Heart left ventricle (tissue), 16 donors: ENCODE data around the gene SLC22A25. TPM values are rescaled to one million over a fixed set of nuclear protein-coding genes. Genes with fewer than 3 reads are reported as not detected.
"Not testable (repeated sequence)": the region's sequence is repeated elsewhere in the genome, so short reads cannot be mapped to it uniquely, and the experiment has no call there.

Experiments
- ATAC-seq, 4 donors: fragments of 200-7000 bp; cut with Tn5 transposase; one replicate each; pipeline ENCODE4 v1.9.1; 2020 to 2022; ENCODE audit warnings: moderate library complexity in 4 of 4, mild to moderate bottlenecking in 3 of 4, moderate number of reproducible peaks in 1 of 4
- DNase-seq, 5 donors: peaks; one replicate each; pipeline ENCODE4 v3.0.0-alpha.2; 2020
- H3K27ac ChIP-seq, 12 donors: fragments of 200-600 bp; sonication (generic) in 4 of 12; one replicate each; pipeline versions ENCODE4 v1.5.0 to v1.8.0; 2016 to 2022; ENCODE audit warnings: mild to moderate bottlenecking in 2 of 12
- H3K27me3 ChIP-seq, 9 donors: fragments of 200-600 bp; sonication (generic) in 2 of 9; one replicate each; pipeline versions ENCODE4 v1.5.1 to v1.8.0; 2016 to 2022; ENCODE audit warnings: mild to moderate bottlenecking in 3 of 9
- H3K36me3 ChIP-seq, 9 donors: fragments of 200-600 bp; sonication (generic) in 2 of 9; one replicate each; pipeline versions ENCODE4 v1.5.0 to v1.8.0; 2018 to 2022; ENCODE audit warnings: mild to moderate bottlenecking in 2 of 9
- H3K4me1 ChIP-seq, 12 donors: fragments of 200-600 bp; sonication (generic) in 4 of 12; one replicate each; pipeline versions ENCODE4 v1.5.0 to v1.8.0; 2016 to 2022; ENCODE audit warnings: mild to moderate bottlenecking in 3 of 12
- H3K4me3 ChIP-seq, 12 donors: fragments of 200-600 bp; sonication (generic) in 4 of 12; one replicate each; pipeline versions ENCODE4 v1.5.0 to v1.8.0; 2017 to 2022; ENCODE audit warnings: mild to moderate bottlenecking in 9 of 12, moderate library complexity in 4 of 12
- H3K9me3 ChIP-seq, 12 donors: fragments of 200-600 bp; sonication (generic) in 4 of 12; one replicate each; pipeline versions ENCODE4 v1.5.0 to v1.8.0; 2016 to 2022; ENCODE audit warnings: mild to moderate bottlenecking in 1 of 12
- POLR2A ChIP-seq, 2 donors: fragments of 450-650 bp; IDR thresholded peaks; one replicate each; pipeline ENCODE4 v1.6.1; 2017; ENCODE audit warnings: antibody characterized with exemption in 2 of 2, mild to moderate bottlenecking in 2 of 2, moderate library complexity in 2 of 2
- WGBS, 4 donors: extraction: QIAGEN DNeasy Blood & Tissue Kit in 2 of 4; methylation state at CpG; one replicate each; pipeline versions ENCODE4 v1.1.5 to v1.1.7; 2013 to 2018; 5-methylcytosine and 5-hydroxymethylcytosine counted together
- intact Hi-C, 10 donors: fragments of 100-400 bp; cut with DNase I; formaldehyde crosslinking; loops; one replicate each; pipeline versions ENCODE4 v1.11.1 to v1.14.2; 2022
- polyA plus RNA-seq, 2 donors: library from polyadenylated mRNA; stranded (reverse); fragments of 200-250 nt; gene quantifications; one replicate each; pipeline ENCODE4 v1.2.3, GENCODE V29; 2013
- total RNA-seq, 9 donors: library from RNA; depleted of rRNA in 2 of 9; stranded (reverse); fragments of >200 nt in 2 of 9; fragmentation: NEBNext Ultra II Directional in 3 of 9; extraction: Animal tissue kit (Norgen Biotek cat#: 25700) in 3 of 9; gene quantifications; one replicate each; pipeline versions ENCODE4 v1.1.0 to v1.2.4, GENCODE V29; 2016 to 2023
- TF ChIP-seq, protein P1 (sequence below), 12 donors: fragments of 200-600 bp; sonication (generic) in 4 of 12; IDR thresholded peaks; one replicate each; pipeline versions ENCODE4 v1.5.0 to v1.8.0; 2018 to 2022; ENCODE audit warnings: antibody characterized with exemption in 12 of 12, mild to moderate bottlenecking in 5 of 12
- donor health status: ischemic (EF 13 %, LVEDD 7.1; RV severe dilation, severe dysfunction).
- donor health status: healthy with polysubstance abuse.
- donor health status: DM: no; HTN: yes; CAD: no.
- donor health status: DM: no; HTN: no; CAD: no.
- donor health status: ischemic (EF 25% LVEDD 6.9; RV normal size, moderate dysfunction).
- donor health status: ischemic (EF 25% LVEDD 5.7; RV mildly dilated, moderate dysfunction).
- donor health status: healthy.
- donor health status: DM: yes; HTN: yes; CAD: no.
- donor health status: ischemic (EF 35%, LVEDD 5.7; RV mildly dilated, moderate dysfunction).
- donor health status: nonischemic (EF 11% LVEDD 7.7; RV severe dilation, severe dysfunction).
- donor health status: DM: yes; HTN: yes; CAD: no.
- donor health status: PGD.
- donor health status: ischemic (EF 29% LVEDD 5.4; RV normal size, mild dysfunction).
- donor health status: nonischemic (EF 23%, LVEDD 6.1; RV moderate dilation, normal function).

Gene SLC22A25
- total and polyA plus RNA-seq, 11 donors = not detected

GRCh38 chr11:63240098-63240497 lies 3.3 kb downstream of the SLC22A25 start:
- 38 to 41% (median 39%) methylated on average over 1 of the region's 1 CpG for WGBS, 4 donors
- peaks cover 0 to 2% (median 0%) of the 10 kb centered on the region in 12 donors for H3K9me3 ChIP-seq
- no peak for DNase-seq
- peaks cover 0 to 9% (median 0%) of the 10 kb centered on the region in 9 donors for H3K27me3 ChIP-seq
- no peak overlapping the region for H3K4me3 ChIP-seq
- no peaks in the 10 kb centered on the region for H3K4me1 ChIP-seq
- TF ChIP-seq, protein P1, sequence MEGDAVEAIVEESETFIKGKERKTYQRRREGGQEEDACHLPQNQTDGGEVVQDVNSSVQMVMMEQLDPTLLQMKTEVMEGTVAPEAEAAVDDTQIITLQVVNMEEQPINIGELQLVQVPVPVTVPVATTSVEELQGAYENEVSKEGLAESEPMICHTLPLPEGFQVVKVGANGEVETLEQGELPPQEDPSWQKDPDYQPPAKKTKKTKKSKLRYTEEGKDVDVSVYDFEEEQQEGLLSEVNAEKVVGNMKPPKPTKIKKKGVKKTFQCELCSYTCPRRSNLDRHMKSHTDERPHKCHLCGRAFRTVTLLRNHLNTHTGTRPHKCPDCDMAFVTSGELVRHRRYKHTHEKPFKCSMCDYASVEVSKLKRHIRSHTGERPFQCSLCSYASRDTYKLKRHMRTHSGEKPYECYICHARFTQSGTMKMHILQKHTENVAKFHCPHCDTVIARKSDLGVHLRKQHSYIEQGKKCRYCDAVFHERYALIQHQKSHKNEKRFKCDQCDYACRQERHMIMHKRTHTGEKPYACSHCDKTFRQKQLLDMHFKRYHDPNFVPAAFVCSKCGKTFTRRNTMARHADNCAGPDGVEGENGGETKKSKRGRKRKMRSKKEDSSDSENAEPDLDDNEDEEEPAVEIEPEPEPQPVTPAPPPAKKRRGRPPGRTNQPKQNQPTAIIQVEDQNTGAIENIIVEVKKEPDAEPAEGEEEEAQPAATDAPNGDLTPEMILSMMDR (IDR thresholded peaks at IDR 0.05) = no peak
- no peak for TF ChIP-seq POLR2A (IDR thresholded peaks at IDR 0.05)
- H3K27ac ChIP-seq = no peak overlapping the region
- H3K36me3 ChIP-seq = no peaks in the 10 kb centered on the region
- intact Hi-C loops = no loop called here
- ATAC-seq = no peak

DNA sequence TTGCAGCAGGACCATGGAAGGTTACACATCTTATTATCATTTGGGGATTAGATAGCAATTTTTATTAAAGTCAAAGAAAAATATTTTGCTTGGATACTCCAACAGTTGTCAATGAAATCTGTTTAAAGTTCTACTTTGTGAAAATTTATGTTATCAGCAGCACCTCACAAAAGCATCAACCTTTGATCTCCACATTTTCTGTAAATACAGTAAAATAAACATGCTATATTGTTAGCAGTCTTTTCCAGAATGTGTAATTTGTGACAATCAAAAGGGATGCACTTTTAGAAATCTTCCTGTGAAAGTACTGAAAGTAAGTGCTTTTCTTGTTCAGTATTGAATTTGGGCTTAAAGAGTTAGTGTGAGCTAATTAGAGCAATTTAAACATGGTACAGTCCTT lies 4.1 kb downstream of the SLC22A25 start:
- ATAC-seq = no peak
- Histone ChIP-seq H3K9me3 (peaks cover 0 to 2% (median 0%) of the 10 kb centered on the region in 12 donors), H3K4me3 (no peak overlapping the region), H3K27ac (no peak overlapping the region), H3K36me3 (no peaks in the 10 kb centered on the region), H3K27me3 (peaks cover 0 to 9% (median 0%) of the 10 kb centered on the region in 9 donors), H3K4me1 (no peaks in the 10 kb centered on the region)
- intact Hi-C loops = no loop called here
- DNase-seq = no peak
- no peak for TF ChIP-seq POLR2A (IDR thresholded peaks at IDR 0.05)
- TF ChIP-seq, protein P1 (IDR thresholded peaks at IDR 0.05) = no peak

DNA sequence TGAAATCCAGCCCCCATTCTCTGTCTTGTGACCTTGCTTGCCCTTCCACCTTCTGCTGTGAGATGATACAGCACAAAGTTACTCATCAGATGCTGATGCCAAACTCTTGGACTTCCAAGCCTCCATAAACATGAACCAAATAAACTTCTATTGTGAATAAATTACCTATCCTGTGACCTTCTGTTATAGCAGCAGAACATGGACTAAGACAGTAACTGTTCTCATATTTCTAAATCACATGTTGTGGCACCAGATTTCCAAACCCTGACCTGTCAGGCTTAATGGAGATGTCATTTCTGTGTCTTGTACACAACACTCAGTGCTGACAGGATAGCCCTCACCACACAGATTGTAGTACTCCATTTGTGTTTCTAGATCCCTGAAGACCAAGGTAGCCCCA lies 6.0 kb downstream of the SLC22A25 start:
- Histone ChIP-seq H3K27me3 (peaks cover 0 to 4% (median 0%) of the 10 kb centered on the region in 9 donors), H3K4me3 (no peak overlapping the region), H3K4me1 (no peaks in the 10 kb centered on the region), H3K9me3 (peaks cover 0 to 2% (median 0%) of the 10 kb centered on the region in 12 donors), H3K36me3 (no peaks in the 10 kb centered on the region), H3K27ac (no peak overlapping the region)
- TF ChIP-seq, protein P1 (IDR thresholded peaks at IDR 0.05) = no peak
- no peak for TF ChIP-seq POLR2A (IDR thresholded peaks at IDR 0.05)
- DNase-seq = no peak
- no peak for ATAC-seq
- intact Hi-C loops = no loop called here

- H3K36me3 ChIP-seq, DNase-seq, H3K27me3 ChIP-seq, intact Hi-C loops, H3K27ac ChIP-seq, H3K9me3 ChIP-seq, H3K4me1 ChIP-seq, ATAC-seq, H3K4me3 ChIP-seq: not testable (repeated sequence)
- 79 to 84% (median 82%) methylated on average over 7 to 8 of the region's 8 CpGs for WGBS, 4 donors
These were observed 7.6 kb downstream of the SLC22A25 start for GRCh38 chr11:63235471-63236461.
